ENCODE results near the gene PEAR1. TPM values are rescaled to one million over a fixed set of nuclear protein-coding genes. Genes with fewer than 3 reads are reported as not detected.

Gene PEAR1
- total RNA-seq, 4 donors from 2014 or later = 11.2 to 21.9 (median 14.4) TPM

- H3K4me3 ChIP-seq (replicated peaks in 1 of 3) = no peak overlapping the region
- H3K27me3 ChIP-seq = no peaks in the 10 kb centered on the region
- intact Hi-C loops (cut with DNase I) = no loop called here
- H3K27ac ChIP-seq = no peak overlapping the region
- TF ChIP-seq CTCF (IDR thresholded peaks at IDR 0.05) (no peak), POLR2A (IDR thresholded peaks at IDR 0.05) (no peak)
- no peak for DNase-seq
- H3K9me3 ChIP-seq = no peaks in the 10 kb centered on the region
- 62 to 64% methylated on average over 4 of the region's 4 CpGs for WGBS, 2 donors
- peaks cover 4 to 38% of the 10 kb centered on the region in 2 donors for H3K4me1 ChIP-seq
- H3K36me3 ChIP-seq = peaks cover 0 to 6% of the 10 kb centered on the region in 2 donors
These were observed 12.1 kb downstream of the PEAR1 start for GRCh38 chr1:156905651-156906050.

- Histone ChIP-seq H3K36me3 (peaks cover 0 to 6% of the 10 kb centered on the region in 2 donors), H3K27ac (no peak overlapping the region), H3K27me3 (no peaks in the 10 kb centered on the region), H3K9me3 (no peaks in the 10 kb centered on the region), H3K4me3 (replicated peaks in 1 of 3) (no peak overlapping the region), H3K4me1 (peaks cover 4 to 35% of the 10 kb centered on the region in 2 donors)
- no peak for DNase-seq
- 89 to 91% methylated on average over 12 to 13 of the region's 16 CpGs for WGBS, 2 donors
- TF ChIP-seq CTCF (IDR thresholded peaks at IDR 0.05) = no peak
- TF ChIP-seq POLR2A (IDR thresholded peaks at IDR 0.05) = no peak
- intact Hi-C loops (cut with DNase I) = no loop called here
These were observed 12.8 kb downstream of the PEAR1 start for GRCh38 chr1:156906206-156906906.

- Histone ChIP-seq H3K36me3 (peaks cover 0 to 6% of the 10 kb centered on the region in 2 donors), H3K9me3 (no peaks in the 10 kb centered on the region), H3K4me3 (replicated peaks in 1 of 3) (no peak overlapping the region), H3K4me1 (peaks cover 19 to 36% of the 10 kb centered on the region in 2 donors), H3K27me3 (no peaks in the 10 kb centered on the region), H3K27ac (no peak overlapping the region)
- 68 to 75% methylated on average over 21 to 24 of the region's 29 CpGs for WGBS, 2 donors
- intact Hi-C loops (cut with DNase I) = no loop called here
- no peak for TF ChIP-seq CTCF (IDR thresholded peaks at IDR 0.05)
- TF ChIP-seq POLR2A (IDR thresholded peaks at IDR 0.05) = no peak
- DNase-seq = no peak
These were observed 15.0 kb downstream of the PEAR1 start for GRCh38 chr1:156908541-156908940.

GRCh38 chr1:156908955-156909354 lies 15.4 kb downstream of the PEAR1 start:
- no peaks in the 10 kb centered on the region for H3K27me3 ChIP-seq

More at GRCh38 chr1:156908955-156909354, 15.4 kb downstream of the PEAR1 start:
- Histone ChIP-seq H3K9me3 (no peaks in the 10 kb centered on the region), H3K4me1 (peaks cover 17 to 34% of the 10 kb centered on the region in 2 donors), H3K27ac (no peak overlapping the region), H3K4me3 (replicated peaks in 1 of 3) (no peak overlapping the region), H3K36me3 (peaks cover 0 to 6% of the 10 kb centered on the region in 2 donors)
- 74 to 79% methylated on average over 10 of the region's 10 CpGs for WGBS, 2 donors
- DNase-seq = no peak
- no peak for TF ChIP-seq POLR2A (IDR thresholded peaks at IDR 0.05)
- TF ChIP-seq CTCF (IDR thresholded peaks at IDR 0.05) = no peak
- intact Hi-C loops (cut with DNase I) = no loop called here

Measured in thyroid gland (tissue), 4 donors.